Uterus (tissue), 4 donors: ENCODE results near the gene PMEPA1. TPM values are rescaled to one million over a fixed set of nuclear protein-coding genes. Genes with fewer than 3 reads are reported as not detected.

Experiments
- DNase-seq, 2 donors: peaks; one replicate each; pipeline ENCODE4 v3.0.0-alpha.2; 2019 to 2020
- H3K27ac ChIP-seq, 2 donors: fragments of 200-600 bp; sonication (generic); 1 replicate in 1 of 2; 2 replicates in 1 of 2; pipeline ENCODE4 v1.5.1; 2016 to 2018
- H3K27me3 ChIP-seq, 2 donors: fragments of 200-600 bp; sonication (generic); one replicate each; pipeline ENCODE4 v1.5.1; 2018 to 2019; ENCODE audit warnings: control low read depth in 1 of 2
- H3K36me3 ChIP-seq, 2 donors: fragments of 200-600 bp; sonication (generic); one replicate each; pipeline ENCODE4 v1.5.1; 2019; ENCODE audit warnings: control low read depth in 1 of 2
- H3K4me1 ChIP-seq, 2 donors: fragments of 200-600 bp; sonication (generic); one replicate each; pipeline ENCODE4 v1.5.1; 2018 to 2019; ENCODE audit warnings: control low read depth in 1 of 2
- H3K4me3 ChIP-seq, 2 donors: fragments of 200-600 bp; sonication (generic); 1 replicate in 1 of 2; 2 replicates in 1 of 2; pipeline ENCODE4 v1.5.1; 2018 to 2019; ENCODE audit warnings: mild to moderate bottlenecking in 1 of 2
- H3K9me3 ChIP-seq, 2 donors: fragments of 200-600 bp; sonication (generic); one replicate each; pipeline ENCODE4 v1.5.1; 2019; ENCODE audit warnings: control low read depth in 1 of 2
- CTCF ChIP-seq, 4 experiments: fragments of 200-600 bp in 2 of 4; fragments of 450-650 bp in 2 of 4; sonication (generic) in 2 of 4; IDR thresholded peaks; one replicate each; pipeline ENCODE4 v1.5.1; 2016 to 2019; ENCODE audit warnings: antibody characterized with exemption in 4 of 4, mild to moderate bottlenecking in 2 of 4, moderate library complexity in 1 of 4
- POLR2A ChIP-seq, 2 donors: fragments of 450-650 bp; IDR thresholded peaks; one replicate each; pipeline ENCODE4 v1.6.1; 2016; ENCODE audit warnings: antibody characterized with exemption in 2 of 2, mild to moderate bottlenecking in 1 of 2, moderate library complexity in 1 of 2
- intact Hi-C: fragments of 100-400 bp; cut with DNase I; formaldehyde crosslinking; loops from one replicate; pipeline ENCODE4 v1.15.1; 2023; ENCODE audit warnings: low total_unique reads
- total RNA-seq, 4 donors: library from RNA; depleted of rRNA in 3 of 4; stranded (reverse); fragments of >200 nt in 3 of 4; gene quantifications; one replicate each; pipeline versions ENCODE4 v1.1.0 to v1.2.4, GENCODE V29; 2014 to 2023
- donor health status: DM: yes; HTN: yes; CAD: no.

The PMEPA1 gene
- total RNA-seq, 4 donors from 2014 or later = 5.6 to 51.9 (median 33.5) TPM

- Histone ChIP-seq H3K27me3 (no peaks in the 10 kb centered on the region), H3K4me1 (no peaks in the 10 kb centered on the region), H3K27ac (no peak overlapping the region), H3K4me3 (no peak overlapping the region), H3K9me3 (no peaks in the 10 kb centered on the region), H3K36me3 (no peaks in the 10 kb centered on the region)
- TF ChIP-seq CTCF (IDR thresholded peaks at IDR 0.05) (no peak), POLR2A (IDR thresholded peaks at IDR 0.05) (no peak)
- intact Hi-C loops = no loop called here
- DNase-seq = no peak
Measured at GRCh38 chr20:57616143-57616951, 93.5 kb downstream of the PMEPA1 start.

GRCh38 chr20:57615445-57615811, 94.4 kb downstream of the PMEPA1 start:
- H3K4me1 ChIP-seq = no peaks in the 10 kb centered on the region
- H3K27me3 ChIP-seq = no peaks in the 10 kb centered on the region
- H3K9me3 ChIP-seq = no peaks in the 10 kb centered on the region
- TF ChIP-seq CTCF (IDR thresholded peaks at IDR 0.05) (no peak), POLR2A (IDR thresholded peaks at IDR 0.05) (no peak)
- no peak overlapping the region for H3K4me3 ChIP-seq
- DNase-seq = no peak
- no peak overlapping the region for H3K27ac ChIP-seq
- intact Hi-C loops = no loop called here
- no peaks in the 10 kb centered on the region for H3K36me3 ChIP-seq

- no peaks in the 10 kb centered on the region for H3K4me1 ChIP-seq
- no peak overlapping the region for H3K4me3 ChIP-seq
- no peaks in the 10 kb centered on the region for H3K27me3 ChIP-seq
- intact Hi-C loops = no loop called here
- DNase-seq = no peak
- no peaks in the 10 kb centered on the region for H3K36me3 ChIP-seq
- H3K27ac ChIP-seq = no peak overlapping the region
- TF ChIP-seq CTCF (IDR thresholded peaks at IDR 0.05) (no peak), POLR2A (IDR thresholded peaks at IDR 0.05) (no peak)
- H3K9me3 ChIP-seq = no peaks in the 10 kb centered on the region
Measured at GRCh38 chr20:57614490-57615444, 95.0 kb downstream of the PMEPA1 start.

GRCh38 chr20:57613481-57613921, 96.3 kb downstream of the PMEPA1 start:
- no peaks in the 10 kb centered on the region for H3K36me3 ChIP-seq
- no peak for DNase-seq

More at GRCh38 chr20:57613481-57613921, 96.3 kb downstream of the PMEPA1 start:
- H3K9me3 ChIP-seq = no peaks in the 10 kb centered on the region
- no peak for TF ChIP-seq CTCF (IDR thresholded peaks at IDR 0.05)
- TF ChIP-seq POLR2A (IDR thresholded peaks at IDR 0.05) = no peak
- intact Hi-C loops = no loop called here
- no peaks in the 10 kb centered on the region for H3K27me3 ChIP-seq
- no peaks in the 10 kb centered on the region for H3K4me1 ChIP-seq
- H3K27ac ChIP-seq = no peak overlapping the region
- no peak overlapping the region for H3K4me3 ChIP-seq
